Esophagus squamous epithelium (tissue), 4 donors: ENCODE measurements around the gene INTS7.

ENCODE experiments used
- CTCF ChIP-seq, 6 experiments: fragments of 450-650 bp in 4 of 6; fragments of 200-600 bp in 2 of 6; sonication (generic) in 2 of 6; IDR thresholded peaks; one replicate each; pipeline ENCODE4 v1.5.1; 2016 to 2019; ENCODE audit warnings: antibody characterized with exemption in 6 of 6, mild to moderate bottlenecking in 4 of 6, moderate library complexity in 4 of 6
- POLR2A ChIP-seq, 4 donors: fragments of 450-650 bp; IDR thresholded peaks; one replicate each; pipeline ENCODE4 v1.6.1; 2017; ENCODE audit warnings: antibody characterized with exemption in 4 of 4, mild to moderate bottlenecking in 4 of 4, moderate library complexity in 3 of 4

GRCh38 chr1:211923095-211923494 is 112.3 kb downstream of the INTS7 start:
- TF ChIP-seq CTCF (IDR thresholded peaks at IDR 0.05) (no peak), POLR2A (IDR thresholded peaks at IDR 0.05) (no peak)
